ENCODE results near the gene TMEM233. TPM values are rescaled to one million over a fixed set of nuclear protein-coding genes. Genes with fewer than 3 reads are reported as not detected.

The TMEM233 gene
- total and polyA plus RNA-seq, 10 of the 15 experiments (the other 5 are each of a cell fraction or from before 2014, with no cell fraction given) = not detected

- in situ Hi-C loops (cut with MboI) = loop anchor here (25.0 kb wide), 1 partner anchor 1434 kb away; the partner anchor contains the start of gene VSIG10
Measured at GRCh38 chr12:119546340-119546739, 47.2 kb upstream of the TMEM233 start.

More at GRCh38 chr12:119546340-119546739, 47.2 kb upstream of the TMEM233 start:
- Histone ChIP-seq H3K4me3 (no peak overlapping the region), H2AFZ (ENCODE audit: control insufficient read depth, low read depth, low read length) (no peak overlapping the region), H3K9ac (ENCODE audit: control insufficient read depth, insufficient read depth, low read length) (no peak overlapping the region), H3K27ac (ENCODE audit: control insufficient read depth, insufficient read depth) (no peak overlapping the region), H3K36me3 (ENCODE audit: control insufficient read depth in 2 of 2, insufficient read depth in 2 of 2, low read length in 1 of 2) (no peaks in the 10 kb centered on the region), H4K20me1 (ENCODE audit: control insufficient read depth, insufficient read depth) (no peaks in the 10 kb centered on the region), H3K4me2 (ENCODE audit: control insufficient read depth, insufficient read depth) (no peak overlapping the region), H3K9me3 (replicated peaks; ENCODE audit: control insufficient read depth, insufficient read depth, low read length) (no peaks in the 10 kb centered on the region), H3K79me2 (ENCODE audit: control insufficient read depth, insufficient read depth, low read length) (no peaks in the 10 kb centered on the region), H3K4me1 (ENCODE audit: control insufficient read depth, insufficient read depth, low read length) (no peaks in the 10 kb centered on the region), H3K27me3 (replicated peaks in 1 of 2; ENCODE audit: control insufficient read depth in 2 of 2, insufficient read depth in 2 of 2, low read length in 1 of 2) (no peaks in the 10 kb centered on the region; a peak in 1 of 4 replicates)
- POLR2A ChIA-PET = no interaction called here
- no TSS peak for BruUV-seq (replicated peaks)
- TF ChIP-seq ZNF384 (IDR thresholded peaks at IDR 0.05; ENCODE audit: borderline replicate concordance, low read depth, low read length) (no peak), SIN3A (IDR thresholded peaks at IDR 0.05; ENCODE audit: low read depth, low read length) (no peak), ZNF592 (IDR thresholded peaks at IDR 0.05) (no peak), JUNB (IDR thresholded peaks at IDR 0.05) (no peak), TCF7 (IDR thresholded peaks at IDR 0.05; ENCODE audit: borderline replicate concordance) (no peak), MLLT1 (IDR thresholded peaks at IDR 0.05) (no peak), LARP7 (IDR thresholded peaks at IDR 0.05) (no peak), CTCF (IDR thresholded peaks at IDR 0.05 in 2 of 3, conservative IDR thresholded peaks at IDR 0.05 in 1 of 3; ENCODE audit: control insufficient read depth in 2 of 3, extremely low read depth in 1 of 3, insufficient read depth in 1 of 3, low read depth in 3 of 3, low read length in 3 of 3) (no peak), RB1 (IDR thresholded peaks at IDR 0.05; ENCODE audit: borderline replicate concordance) (no peak), SIX5 (IDR thresholded peaks at IDR 0.05; ENCODE audit: low read depth, low read length, severe bottlenecking) (no peak), SP1 (IDR thresholded peaks at IDR 0.05; ENCODE audit: low read depth, low read length) (no peak), NBN (IDR thresholded peaks at IDR 0.05) (no peak), ATF7 (IDR thresholded peaks at IDR 0.05; ENCODE audit: low read depth) (no peak), WRNIP1 (IDR thresholded peaks at IDR 0.05; ENCODE audit: borderline replicate concordance, low read depth, low read length) (no peak), ZBED1 (IDR thresholded peaks at IDR 0.05; ENCODE audit: borderline replicate concordance) (no peak), TAF1 (IDR thresholded peaks at IDR 0.05; ENCODE audit: borderline replicate concordance, low read depth, low read length) (no peak), SUZ12 (IDR thresholded peaks at IDR 0.05; ENCODE audit: unreplicated experiment) (no peak)
- RAD21 ChIA-PET (ENCODE audit: unreplicated experiment) = no interaction called here
- SMC1A ChIA-PET (ENCODE audit: uncharacterized antibody, unreplicated experiment) = interaction anchor here (1.1 to 1.4 kb wide), 2 partner anchors 102 to 131 kb away, joined by 4 to 16 read pairs; no protein-coding TSS in a partner anchor
- no peak for FAIRE-seq
- ATAC-seq = no peak
- intact Hi-C loops (cut with micrococcal nuclease; ENCODE audit: unreplicated experiment) = loop anchor here (5.0 to 10.0 kb wide), 3 partner anchors 432 to 1142 kb away; partner anchors contain the start of gene SRRM4
- no peak for DNase-seq (ENCODE audit: low read depth, low spot score)
- CTCF ChIA-PET = interaction anchor here (1.0 to 3.4 kb wide), 6 partner anchors 21 to 234 kb away, joined by 3 to 24 read pairs (median 6); no protein-coding TSS in a partner anchor

Data from GM12878 (cell line).